M059J (cell line): ENCODE data around the gene ZNF440. TPM values are rescaled to one million over a fixed set of nuclear protein-coding genes. Genes with fewer than 3 reads are reported as not detected.
"Not testable (repeated sequence)": the region's sequence is repeated elsewhere in the genome, so short reads cannot be mapped to it uniquely, and the experiment has no call there.

ENCODE experiments used
- DNase-seq: peaks from one replicate; pipeline ENCODE4 v3.0.0-alpha.2; 2012; ENCODE audit warnings: low read depth
- total RNA-seq: library from RNA; depleted of rRNA; stranded (reverse); fragments of >200 nt; shearing (Covaris generic); gene quantifications from 2 replicates; pipeline ENCODE4 v1.2.3, GENCODE V29; 2014

The ZNF440 gene
- total RNA-seq, 1 experiment from 2014 or later: 6.8 TPM

- not testable (repeated sequence) for DNase-seq
These were observed 15.1 kb downstream of the ZNF440 start for GRCh38 chr19:11828957-11829876.

GRCh38 chr19:11832253-11832912 lies 18.3 kb downstream of the ZNF440 start:
- no peak for DNase-seq

- no peak for DNase-seq
These were observed 19.5 kb downstream of the ZNF440 start for GRCh38 chr19:11833541-11833940.

- DNase-seq: not testable (repeated sequence)
These were observed 21.6 kb downstream of the ZNF440 start for GRCh38 chr19:11835626-11836066.

GRCh38 chr19:11843722-11844121 lies 29.6 kb downstream of the ZNF440 start:
- no peak for DNase-seq

GRCh38 chr19:11847615-11848014 lies 33.5 kb downstream of the ZNF440 start:
- DNase-seq: not testable (repeated sequence)

GRCh38 chr19:11848200-11848593 lies 34.1 kb downstream of the ZNF440 start:
- DNase-seq: no peak

GRCh38 chr19:11848594-11849469 lies 34.8 kb downstream of the ZNF440 start, which contains the start of gene ZNF439:
TSS of gene ZNF439 (plus strand) at chr19:11848726. CDS start at chr19:11848868, 142 bp downstream.
- peak; percentile 88 for DNase-seq

GRCh38 chr19:11850289-11850688 lies 36.2 kb downstream of the ZNF440 start:
- not testable (repeated sequence) for DNase-seq

GRCh38 chr19:11853358-11853757 lies 39.3 kb downstream of the ZNF440 start:
- no peak for DNase-seq

- no peak for DNase-seq
These were observed 42.6 kb downstream of the ZNF440 start for GRCh38 chr19:11856596-11857250.

- DNase-seq: no peak
These were observed 46.6 kb downstream of the ZNF440 start for GRCh38 chr19:11860721-11861120.

GRCh38 chr19:11861301-11861700 lies 47.2 kb downstream of the ZNF440 start:
- DNase-seq: no peak

- not testable (repeated sequence) for DNase-seq
These were observed 53.7 kb downstream of the ZNF440 start for GRCh38 chr19:11867766-11868165.

GRCh38 chr19:11868188-11868587 lies 54.1 kb downstream of the ZNF440 start:
- DNase-seq: no peak

- DNase-seq: no peak
These were observed 58.6 kb downstream of the ZNF440 start for GRCh38 chr19:11872624-11873023.

- DNase-seq: no peak
These were observed 59.7 kb downstream of the ZNF440 start for GRCh38 chr19:11873762-11874161.

GRCh38 chr19:11879687-11880266 lies 65.7 kb downstream of the ZNF440 start:
- not testable (repeated sequence) for DNase-seq

- DNase-seq: no peak
These were observed 66.5 kb downstream of the ZNF440 start for GRCh38 chr19:11880598-11880997.

- peak; percentile 32 for DNase-seq
These were observed 67.2 kb downstream of the ZNF440 start for GRCh38 chr19:11881151-11881800.
